ENCODE results near the gene FAM124A. TPM values are rescaled to one million over a fixed set of nuclear protein-coding genes. Genes with fewer than 3 reads are reported as not detected.

The FAM124A gene
- total RNA-seq, 2 experiments from 2014 or later = 0.16 to 0.25 TPM

- ChIA-PET POLR2A (no interaction called here), CTCF (interaction anchor here (0.7 to 1.4 kb wide), 2 partner anchors 9 to 525 kb away, joined by 3 to 4 read pairs; no protein-coding TSS in a partner anchor)
- Mint-ChIP-seq H3K27me3 (peaks cover 23% of the 10 kb centered on the region), H3K4me1 (no peaks in the 10 kb centered on the region), H3K9me3 (ENCODE audit: low read depth) (no peaks in the 10 kb centered on the region), H3K36me3 (ENCODE audit: low read depth) (no peaks in the 10 kb centered on the region), H3K27ac (no peak overlapping the region), H3K4me3 (no peak overlapping the region)
- ATAC-seq (no peak), DNase-seq (no peak)
- intact Hi-C loops (cut with DNase I, micrococcal nuclease) = no loop called here
Measured at GRCh38 chr13:51233117-51233826, 11.1 kb downstream of the FAM124A start.

GRCh38 chr13:51234676-51235075 lies 12.5 kb downstream of the FAM124A start:
- Mint-ChIP-seq H3K27ac (no peak overlapping the region), H3K4me3 (no peak overlapping the region), H3K36me3 (ENCODE audit: low read depth) (no peaks in the 10 kb centered on the region), H3K9me3 (ENCODE audit: low read depth) (no peaks in the 10 kb centered on the region), H3K27me3 (peaks cover 18% of the 10 kb centered on the region), H3K4me1 (no peaks in the 10 kb centered on the region)
- intact Hi-C loops (cut with DNase I, micrococcal nuclease) = no loop called here
- ChIA-PET POLR2A (no interaction called here), CTCF (interaction anchor here (1.4 kb wide), 1 partner anchor 10 kb away, joined by 4 read pairs; no protein-coding TSS in a partner anchor)
- DNase-seq = no peak
- no peak for ATAC-seq

GRCh38 chr13:51235186-51235585 lies 13.0 kb downstream of the FAM124A start:
- H3K27ac Mint-ChIP-seq = no peak overlapping the region
- CTCF ChIA-PET = no interaction called here
- H3K27me3 Mint-ChIP-seq = peaks cover 18% of the 10 kb centered on the region
- no peaks in the 10 kb centered on the region for H3K36me3 Mint-ChIP-seq (ENCODE audit: low read depth)
- no peaks in the 10 kb centered on the region for H3K4me1 Mint-ChIP-seq
- intact Hi-C loops (cut with DNase I, micrococcal nuclease) = no loop called here
- no peak overlapping the region for H3K4me3 Mint-ChIP-seq
- H3K9me3 Mint-ChIP-seq (ENCODE audit: low read depth) = no peaks in the 10 kb centered on the region
- POLR2A ChIA-PET = no interaction called here
- no peak for ATAC-seq
- DNase-seq = no peak

DNA sequence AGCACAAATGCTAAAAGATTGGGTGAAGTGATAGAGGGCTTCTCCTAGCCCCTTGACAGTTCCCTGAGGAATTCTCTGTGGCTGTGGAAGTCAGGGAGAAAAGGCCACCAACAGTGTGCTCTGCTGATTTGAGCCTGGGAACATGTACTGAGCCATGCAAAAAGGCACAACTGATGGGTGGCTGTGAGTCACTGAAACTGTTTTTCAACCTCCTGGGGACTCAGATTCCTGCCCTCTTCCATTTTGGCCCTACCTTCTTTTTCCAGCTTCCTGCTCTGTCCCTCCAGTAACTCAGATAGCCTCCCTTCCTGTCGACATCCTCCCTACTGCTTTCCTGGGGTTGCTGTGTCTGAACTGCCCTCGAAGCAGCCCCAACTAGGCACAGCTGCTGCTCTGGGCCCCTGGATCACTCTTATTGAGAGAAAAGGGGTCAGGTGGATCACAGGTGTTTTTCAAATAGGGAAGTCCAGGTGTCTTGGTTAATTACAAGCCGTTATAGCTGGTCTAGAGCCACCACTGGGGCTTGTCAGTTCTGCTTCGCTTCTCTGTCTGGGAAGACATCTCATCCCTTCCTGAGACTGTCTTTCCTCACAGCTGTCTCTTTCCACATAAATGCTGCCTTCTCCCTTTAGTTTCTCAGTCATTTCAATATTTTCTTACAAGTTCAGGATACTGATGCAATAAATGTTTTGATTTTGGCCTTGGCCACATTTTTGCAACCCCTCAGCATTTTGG lies 13.7 kb downstream of the FAM124A start:
- DNase-seq (no peak), ATAC-seq (no peak)
- no peaks in the 10 kb centered on the region for H3K4me1 Mint-ChIP-seq
- H3K4me3 Mint-ChIP-seq = no peak overlapping the region
- H3K27ac Mint-ChIP-seq = no peak overlapping the region
- POLR2A ChIA-PET = no interaction called here
- H3K36me3 Mint-ChIP-seq (ENCODE audit: low read depth) = no peaks in the 10 kb centered on the region
- intact Hi-C loops (cut with DNase I, micrococcal nuclease) = no loop called here
- peaks cover 16% of the 10 kb centered on the region for H3K27me3 Mint-ChIP-seq
- CTCF ChIA-PET = interaction anchor here (1.1 to 2.1 kb wide), 3 partner anchors 11 to 14 kb away, joined by 4 to 7 read pairs (median 5); no protein-coding TSS in a partner anchor
- H3K9me3 Mint-ChIP-seq (ENCODE audit: low read depth) = no peaks in the 10 kb centered on the region

DNA sequence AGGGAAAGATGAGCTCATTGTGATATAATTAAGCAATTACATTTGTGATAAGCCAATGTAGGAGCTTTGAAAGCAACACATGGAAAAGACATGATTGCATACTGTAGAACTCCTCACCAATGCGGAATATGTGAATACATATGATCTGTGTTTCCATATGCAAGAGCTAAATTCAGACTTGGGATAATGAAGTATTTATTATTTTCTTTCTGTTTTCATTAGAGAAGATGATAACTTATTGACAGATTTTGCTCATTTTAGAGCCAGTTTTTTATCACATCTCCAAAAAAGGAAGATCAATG lies 14.2 kb downstream of the FAM124A start:
- intact Hi-C loops (cut with DNase I, micrococcal nuclease) = no loop called here

DNA sequence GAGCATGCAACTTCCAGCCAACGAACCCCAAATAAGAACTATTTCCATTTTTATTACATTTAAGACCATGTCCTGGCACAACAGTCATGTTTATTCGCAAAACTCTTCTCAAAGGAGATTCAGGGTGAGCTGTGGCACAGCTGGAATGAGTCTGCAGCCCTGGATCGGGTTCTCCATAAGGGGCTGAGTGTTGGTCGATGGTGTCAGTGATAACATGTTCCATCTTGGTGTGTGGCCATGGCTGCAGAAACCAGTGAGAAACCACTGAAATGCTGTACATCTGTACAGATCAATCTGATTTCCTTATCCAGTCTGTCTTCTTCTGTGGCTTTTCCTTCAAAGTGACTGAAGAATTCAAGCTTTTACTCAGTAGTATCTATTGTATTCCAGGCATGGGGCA lies 15.2 kb downstream of the FAM124A start:
- POLR2A ChIA-PET = no interaction called here
- intact Hi-C loops (cut with DNase I, micrococcal nuclease) = no loop called here
- ATAC-seq = no peak
- DNase-seq = no peak
- Mint-ChIP-seq H3K27ac (no peak overlapping the region), H3K36me3 (ENCODE audit: low read depth) (no peaks in the 10 kb centered on the region), H3K4me1 (no peaks in the 10 kb centered on the region), H3K4me3 (no peak overlapping the region), H3K27me3 (peaks cover 11% of the 10 kb centered on the region), H3K9me3 (ENCODE audit: low read depth) (no peaks in the 10 kb centered on the region)
- CTCF ChIA-PET = interaction anchor here (1.3 to 2.1 kb wide), 3 partner anchors 12 to 49 kb away, joined by 3 to 7 read pairs (median 5); no protein-coding TSS in a partner anchor

More for the DNA sequence above, 14.2 kb downstream of the FAM124A start:
- no peaks in the 10 kb centered on the region for H3K36me3 Mint-ChIP-seq (ENCODE audit: low read depth)
- no peak overlapping the region for H3K27ac Mint-ChIP-seq
- H3K4me3 Mint-ChIP-seq = no peak overlapping the region
- ChIA-PET POLR2A (no interaction called here), CTCF (interaction anchor here (1.1 to 2.1 kb wide), 3 partner anchors 11 to 13 kb away, joined by 4 to 7 read pairs (median 5); no protein-coding TSS in a partner anchor)
- H3K9me3 Mint-ChIP-seq (ENCODE audit: low read depth) = no peaks in the 10 kb centered on the region
- ATAC-seq (no peak), DNase-seq (no peak)
- peaks cover 14% of the 10 kb centered on the region for H3K27me3 Mint-ChIP-seq
- no peaks in the 10 kb centered on the region for H3K4me1 Mint-ChIP-seq

DNA sequence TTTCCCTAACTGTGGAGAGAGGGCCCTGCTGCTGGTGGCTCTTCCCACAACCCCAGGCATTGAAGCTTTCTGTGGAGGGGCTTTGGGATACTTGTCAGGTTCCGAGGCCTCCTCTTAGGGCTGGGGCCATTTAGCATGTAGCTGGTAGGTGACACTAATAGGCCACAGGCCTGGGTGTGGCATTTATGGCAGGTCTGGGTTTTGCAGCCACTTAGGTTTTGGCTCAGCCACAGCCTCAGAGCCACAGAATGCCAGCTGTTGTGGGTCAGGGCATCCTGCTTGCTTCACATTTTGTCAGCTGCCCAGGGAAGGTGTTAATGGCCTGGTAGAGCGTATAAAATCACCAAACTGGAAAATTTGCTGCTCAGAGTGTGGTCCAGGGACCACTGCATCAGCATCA lies 15.7 kb downstream of the FAM124A start:
- POLR2A ChIA-PET = no interaction called here
- no peaks in the 10 kb centered on the region for H3K4me1 Mint-ChIP-seq
- ATAC-seq (no peak), DNase-seq (no peak)
- intact Hi-C loops (cut with DNase I, micrococcal nuclease) = no loop called here
- peaks cover 9% of the 10 kb centered on the region for H3K27me3 Mint-ChIP-seq
- no peaks in the 10 kb centered on the region for H3K36me3 Mint-ChIP-seq (ENCODE audit: low read depth)
- CTCF ChIA-PET = interaction anchor here (1.3 to 2.1 kb wide), 3 partner anchors 13 to 48 kb away, joined by 3 to 7 read pairs (median 5); no protein-coding TSS in a partner anchor
- no peaks in the 10 kb centered on the region for H3K9me3 Mint-ChIP-seq (ENCODE audit: low read depth)
- H3K27ac Mint-ChIP-seq = no peak overlapping the region
- H3K4me3 Mint-ChIP-seq = no peak overlapping the region

DNA sequence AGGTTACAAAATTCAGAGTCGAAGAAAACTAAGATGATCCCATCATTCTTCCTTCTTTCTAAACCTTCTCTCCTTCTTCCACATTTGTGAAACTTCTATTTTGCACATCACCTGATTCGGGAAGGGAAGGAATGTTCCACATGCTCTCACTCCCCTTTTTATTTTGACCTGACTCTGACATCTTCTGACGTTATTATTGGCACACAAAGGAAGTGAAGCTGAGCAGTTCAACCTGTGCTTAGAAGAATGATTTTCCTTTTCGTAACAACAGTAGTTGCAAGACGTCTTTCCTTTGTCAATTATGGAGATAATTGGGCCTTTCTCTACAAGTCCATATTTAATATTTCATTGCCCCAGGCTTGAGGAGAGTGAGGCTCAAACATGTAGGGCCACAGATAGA lies 18.0 kb downstream of the FAM124A start:
- Mint-ChIP-seq H3K27ac (no peak overlapping the region), H3K27me3 (peaks cover 8% of the 10 kb centered on the region), H3K4me1 (no peaks in the 10 kb centered on the region), H3K36me3 (ENCODE audit: low read depth) (no peaks in the 10 kb centered on the region), H3K9me3 (ENCODE audit: low read depth) (no peaks in the 10 kb centered on the region), H3K4me3 (no peak overlapping the region)
- ChIA-PET CTCF (interaction anchor here (0.5 to 0.7 kb wide), 2 partner anchors 45 to 558 kb away, joined by 3 read pairs; no protein-coding TSS in a partner anchor), POLR2A (no interaction called here)
- DNase-seq = no peak
- intact Hi-C loops (cut with DNase I, micrococcal nuclease) = no loop called here
- ATAC-seq = no peak

DNA sequence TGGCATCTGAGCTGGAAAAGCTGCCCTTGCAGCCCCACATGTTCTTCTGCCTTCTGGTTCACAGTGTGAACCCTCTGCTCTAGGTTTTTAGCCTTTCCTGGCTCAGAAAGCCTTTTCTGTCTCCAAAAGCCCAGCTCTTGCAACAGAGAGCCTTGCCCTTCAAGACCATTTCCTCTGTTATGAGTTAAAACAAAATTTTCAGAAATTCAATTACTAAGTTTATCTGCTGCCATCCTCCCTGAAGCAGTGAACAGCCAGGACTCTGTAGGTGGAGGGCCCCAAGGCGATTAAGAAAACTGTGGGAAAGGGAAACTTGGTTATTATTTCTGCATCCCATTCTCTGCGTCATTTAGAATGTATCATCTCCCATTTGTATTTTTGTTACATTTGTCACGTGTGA lies 18.8 kb downstream of the FAM124A start:
- H3K36me3 Mint-ChIP-seq (ENCODE audit: low read depth) = no peaks in the 10 kb centered on the region
- H3K27me3 Mint-ChIP-seq = peaks cover 4% of the 10 kb centered on the region
- H3K27ac Mint-ChIP-seq = no peak overlapping the region
- ChIA-PET POLR2A (no interaction called here), CTCF (no interaction called here)
- H3K4me3 Mint-ChIP-seq = no peak overlapping the region
- no peaks in the 10 kb centered on the region for H3K9me3 Mint-ChIP-seq (ENCODE audit: low read depth)
- intact Hi-C loops (cut with DNase I, micrococcal nuclease) = no loop called here
- ATAC-seq = no peak
- no peak for DNase-seq
- H3K4me1 Mint-ChIP-seq = no peaks in the 10 kb centered on the region

DNA sequence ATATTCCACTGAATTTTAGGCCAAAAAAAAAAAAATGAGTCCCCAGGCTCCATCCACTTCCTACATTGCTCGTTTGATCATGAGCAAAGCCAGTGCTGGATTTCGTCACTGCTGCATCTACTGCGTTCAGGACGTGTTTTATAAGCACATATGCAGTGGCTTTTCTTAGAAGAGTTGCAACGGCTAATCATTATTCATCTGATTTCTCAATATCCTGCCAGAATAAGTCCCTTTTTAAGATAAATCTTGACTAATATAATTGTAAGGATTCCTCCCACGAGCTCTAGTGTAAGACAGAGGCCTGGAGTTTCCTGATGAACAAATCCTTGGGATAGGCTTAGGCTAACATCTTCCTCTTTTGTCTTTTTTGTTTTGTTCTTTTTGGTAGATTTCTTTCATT lies 19.5 kb downstream of the FAM124A start:
- CTCF ChIA-PET = no interaction called here
- POLR2A ChIA-PET = no interaction called here
- H3K4me1 Mint-ChIP-seq = no peaks in the 10 kb centered on the region
- H3K27ac Mint-ChIP-seq = no peak overlapping the region
- ATAC-seq (no peak), DNase-seq (no peak)
- no peaks in the 10 kb centered on the region for H3K9me3 Mint-ChIP-seq (ENCODE audit: low read depth)
- H3K27me3 Mint-ChIP-seq = peaks cover 3% of the 10 kb centered on the region
- intact Hi-C loops (cut with DNase I, micrococcal nuclease) = no loop called here
- H3K36me3 Mint-ChIP-seq (ENCODE audit: low read depth) = no peaks in the 10 kb centered on the region
- H3K4me3 Mint-ChIP-seq = no peak overlapping the region

- no peak overlapping the region for H3K27ac Mint-ChIP-seq
- H3K9me3 Mint-ChIP-seq (ENCODE audit: low read depth) = no peaks in the 10 kb centered on the region
- H3K4me3 Mint-ChIP-seq = no peak overlapping the region
- ChIA-PET CTCF (interaction anchor here (1.2 kb wide), 1 partner anchor 589 kb away, joined by 3 read pairs; no protein-coding TSS in a partner anchor), POLR2A (interaction anchor here (0.6 kb wide), 1 partner anchor 213 kb away, joined by 4 read pairs; no protein-coding TSS in a partner anchor)
- no peak for ATAC-seq
- DNase-seq = no peak
- no peaks in the 10 kb centered on the region for H3K36me3 Mint-ChIP-seq (ENCODE audit: low read depth)
- no peaks in the 10 kb centered on the region for H3K4me1 Mint-ChIP-seq
- intact Hi-C loops (cut with DNase I, micrococcal nuclease) = no loop called here
- H3K27me3 Mint-ChIP-seq = peaks cover 3% of the 10 kb centered on the region
Measured at GRCh38 chr13:51243227-51243626, 21.0 kb downstream of the FAM124A start.

- intact Hi-C loops (cut with DNase I, micrococcal nuclease) = no loop called here
- ChIA-PET CTCF (interaction anchor here (0.8 kb wide), 1 partner anchor 9 kb away, joined by 3 read pairs; no protein-coding TSS in a partner anchor), POLR2A (no interaction called here)
- no peak overlapping the region for H3K27ac Mint-ChIP-seq
- DNase-seq (no peak), ATAC-seq (no peak)
- H3K4me1 Mint-ChIP-seq = no peaks in the 10 kb centered on the region
- H3K9me3 Mint-ChIP-seq (ENCODE audit: low read depth) = no peaks in the 10 kb centered on the region
- H3K36me3 Mint-ChIP-seq (ENCODE audit: low read depth) = no peaks in the 10 kb centered on the region
- peaks cover 3% of the 10 kb centered on the region for H3K27me3 Mint-ChIP-seq
- no peak overlapping the region for H3K4me3 Mint-ChIP-seq
Measured at GRCh38 chr13:51243832-51244231, 21.6 kb downstream of the FAM124A start.
